Measurements from ENCODE around the gene ALPK1.

The ALPK1 gene

GRCh38 chr4:112296949-112297880 is at the start of gene ALPK1:
Gene ALPK1, plus strand, starts transcription at chr4:112297369.
- H3K9ac ChIP-seq (ENCODE audit: low read depth, low read length) = no peak within 1 kb of the TSS
- H3K4me1 ChIP-seq (ENCODE audit: control insufficient read depth, insufficient read depth, low read length) = no peaks in the 10 kb centered on the region
- H3K9me3 ChIP-seq (ENCODE audit: control insufficient read depth, insufficient read depth, low read length) = no peaks in the 10 kb centered on the region
- no peaks in the 10 kb centered on the region for H3K36me3 ChIP-seq (ENCODE audit: control insufficient read depth, insufficient read depth, low read length)
- H3K4me3 ChIP-seq (ENCODE audit: low read depth, low read length) = no peak within 1 kb of the TSS
- H3K27me3 ChIP-seq (ENCODE audit: control insufficient read depth, insufficient read depth, low read length) = no peaks in the 10 kb centered on the region

GRCh38 chr4:112251019-112251643 is 46.0 kb upstream of the ALPK1 start:
- Histone ChIP-seq H3K36me3 (ENCODE audit: control insufficient read depth, insufficient read depth, low read length) (no peaks in the 10 kb centered on the region), H3K4me3 (ENCODE audit: low read depth, low read length) (no peak overlapping the region)

DNA sequence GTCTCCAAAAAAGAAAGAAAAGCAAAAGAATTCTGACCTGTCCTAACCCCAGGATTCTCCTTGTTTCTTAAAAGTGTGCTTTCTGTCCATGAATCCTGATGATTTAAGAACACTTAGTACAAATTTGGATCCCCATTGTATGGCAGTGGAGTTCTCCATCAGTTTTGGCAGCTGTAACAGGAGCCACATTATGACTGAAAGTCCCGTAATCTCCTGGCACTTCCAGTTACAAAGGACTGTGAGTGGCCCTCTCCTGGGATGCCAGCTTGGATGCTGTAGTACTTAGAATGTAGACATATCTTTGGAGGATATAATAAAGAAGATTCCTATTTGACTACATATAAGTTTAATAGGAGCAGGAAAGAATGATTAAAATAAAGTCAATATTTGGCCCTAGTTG is 44.9 kb upstream of the ALPK1 start:
- H3K27me3 ChIP-seq (ENCODE audit: control insufficient read depth, insufficient read depth, low read length) = no peaks in the 10 kb centered on the region
- H3K9me3 ChIP-seq (ENCODE audit: control insufficient read depth, insufficient read depth, low read length) = no peaks in the 10 kb centered on the region
- peaks cover 4% of the 10 kb centered on the region for H3K4me1 ChIP-seq (ENCODE audit: control insufficient read depth, insufficient read depth, low read length)
- no peak overlapping the region for H3K4me3 ChIP-seq (ENCODE audit: low read depth, low read length)
- H3K36me3 ChIP-seq (ENCODE audit: control insufficient read depth, insufficient read depth, low read length) = no peaks in the 10 kb centered on the region
- no peak overlapping the region for H3K9ac ChIP-seq (ENCODE audit: low read depth, low read length)

More at GRCh38 chr4:112251019-112251643, 46.0 kb upstream of the ALPK1 start:
- H3K9ac ChIP-seq (ENCODE audit: low read depth, low read length) = no peak overlapping the region
- no peaks in the 10 kb centered on the region for H3K27me3 ChIP-seq (ENCODE audit: control insufficient read depth, insufficient read depth, low read length)
- peaks cover 9% of the 10 kb centered on the region for H3K4me1 ChIP-seq (ENCODE audit: control insufficient read depth, insufficient read depth, low read length)
- H3K9me3 ChIP-seq (ENCODE audit: control insufficient read depth, insufficient read depth, low read length) = no peaks in the 10 kb centered on the region

DNA sequence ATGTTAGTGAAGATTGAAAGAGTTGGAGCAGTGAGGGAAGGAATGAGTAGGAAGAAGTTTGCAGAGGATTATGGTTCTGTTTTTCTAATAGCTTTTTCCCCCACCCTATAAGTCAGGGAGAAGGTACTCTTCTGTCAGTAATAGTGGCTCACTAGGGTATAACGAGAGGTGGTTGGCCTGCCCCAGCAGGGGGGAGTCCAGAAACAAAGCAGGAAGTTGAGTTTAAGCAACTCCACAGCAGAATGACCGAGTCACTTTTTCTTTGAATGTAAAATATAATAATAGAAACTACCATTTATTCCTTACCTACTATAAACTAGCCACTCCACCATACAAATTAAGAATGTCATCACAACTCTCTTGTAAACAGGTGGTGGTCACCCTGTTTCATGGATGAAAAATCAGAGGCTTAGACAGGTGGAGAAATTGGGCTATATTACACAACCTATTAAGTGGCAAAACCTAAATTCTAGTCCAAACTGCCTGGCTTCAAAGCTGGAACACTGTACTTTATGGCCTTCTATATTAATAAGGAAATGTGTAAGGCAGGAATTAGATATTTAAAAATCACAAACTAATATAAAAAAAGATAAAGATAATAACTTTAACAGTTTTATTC is 43.7 kb upstream of the ALPK1 start:
- no peaks in the 10 kb centered on the region for H3K27me3 ChIP-seq (ENCODE audit: control insufficient read depth, insufficient read depth, low read length)
- no peaks in the 10 kb centered on the region for H3K36me3 ChIP-seq (ENCODE audit: control insufficient read depth, insufficient read depth, low read length)
- no peaks in the 10 kb centered on the region for H3K9me3 ChIP-seq (ENCODE audit: control insufficient read depth, insufficient read depth, low read length)
- no peak overlapping the region for H3K4me3 ChIP-seq (ENCODE audit: low read depth, low read length)
- H3K4me1 ChIP-seq (ENCODE audit: control insufficient read depth, insufficient read depth, low read length) = peaks cover 4% of the 10 kb centered on the region
- no peak overlapping the region for H3K9ac ChIP-seq (ENCODE audit: low read depth, low read length)

DNA sequence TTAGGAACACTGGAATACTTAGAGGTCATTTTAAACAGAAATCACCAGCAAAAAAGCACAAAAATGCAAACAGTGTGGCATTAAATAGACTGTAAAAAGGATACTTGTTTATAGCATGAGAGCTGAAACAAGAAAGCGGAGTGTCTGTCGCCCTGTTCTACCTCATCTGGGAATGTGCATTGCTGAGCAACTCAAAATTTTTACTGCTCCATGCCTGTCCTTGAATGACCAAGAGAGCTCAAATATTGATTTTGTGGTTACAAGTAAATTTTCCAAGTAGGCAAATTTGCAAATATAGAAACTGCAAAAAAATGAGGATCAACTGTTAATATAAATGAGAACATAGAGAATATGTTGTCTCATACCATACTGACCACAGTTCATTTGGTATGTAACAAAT is 40.1 kb upstream of the ALPK1 start:
- Histone ChIP-seq H3K9me3 (ENCODE audit: control insufficient read depth, insufficient read depth, low read length) (no peaks in the 10 kb centered on the region), H3K4me3 (ENCODE audit: low read depth, low read length) (no peak overlapping the region), H3K9ac (ENCODE audit: low read depth, low read length) (no peak overlapping the region), H3K36me3 (ENCODE audit: control insufficient read depth, insufficient read depth, low read length) (no peaks in the 10 kb centered on the region), H3K4me1 (ENCODE audit: control insufficient read depth, insufficient read depth, low read length) (peaks cover 4% of the 10 kb centered on the region), H3K27me3 (ENCODE audit: control insufficient read depth, insufficient read depth, low read length) (no peaks in the 10 kb centered on the region)

DNA sequence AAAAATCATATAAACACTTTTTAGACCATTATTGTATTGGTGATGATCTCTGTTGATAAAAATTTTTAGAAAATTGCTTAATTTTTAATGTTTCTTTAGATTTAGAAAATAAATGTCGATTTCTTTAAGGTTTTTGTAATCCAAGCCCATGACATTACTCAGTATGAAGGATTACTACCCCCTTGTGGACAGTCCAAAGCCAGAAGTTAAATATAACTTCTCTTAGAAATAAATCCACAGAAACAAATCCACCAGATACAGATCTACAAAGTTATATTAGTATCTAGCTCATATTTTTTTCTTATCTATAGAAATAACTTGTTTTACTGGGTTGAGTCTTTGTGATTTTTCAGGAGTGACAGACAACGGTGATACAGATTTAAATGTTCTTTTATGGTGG is 30.3 kb upstream of the ALPK1 start:
- H3K9ac ChIP-seq (ENCODE audit: low read depth, low read length) = no peak overlapping the region
- peaks cover 10% of the 10 kb centered on the region for H3K4me1 ChIP-seq (ENCODE audit: control insufficient read depth, insufficient read depth, low read length)
- no peaks in the 10 kb centered on the region for H3K36me3 ChIP-seq (ENCODE audit: control insufficient read depth, insufficient read depth, low read length)
- H3K9me3 ChIP-seq (ENCODE audit: control insufficient read depth, insufficient read depth, low read length) = no peaks in the 10 kb centered on the region
- H3K27me3 ChIP-seq (ENCODE audit: control insufficient read depth, insufficient read depth, low read length) = no peaks in the 10 kb centered on the region
- H3K4me3 ChIP-seq (ENCODE audit: low read depth, low read length) = no peak overlapping the region

GRCh38 chr4:112270051-112270450 is 27.1 kb upstream of the ALPK1 start:
- H3K27me3 ChIP-seq (ENCODE audit: control insufficient read depth, insufficient read depth, low read length) = no peaks in the 10 kb centered on the region
- no peak overlapping the region for H3K9ac ChIP-seq (ENCODE audit: low read depth, low read length)
- no peaks in the 10 kb centered on the region for H3K36me3 ChIP-seq (ENCODE audit: control insufficient read depth, insufficient read depth, low read length)
- no peak overlapping the region for H3K4me3 ChIP-seq (ENCODE audit: low read depth, low read length)
- peaks cover 11% of the 10 kb centered on the region for H3K4me1 ChIP-seq (ENCODE audit: control insufficient read depth, insufficient read depth, low read length)
- peaks cover 5% of the 10 kb centered on the region for H3K9me3 ChIP-seq (ENCODE audit: control insufficient read depth, insufficient read depth, low read length)

GRCh38 chr4:112270640-112271421 is 26.3 kb upstream of the ALPK1 start:
- H3K9ac ChIP-seq (ENCODE audit: low read depth, low read length) = no peak overlapping the region
- H3K9me3 ChIP-seq (ENCODE audit: control insufficient read depth, insufficient read depth, low read length) = peaks cover 5% of the 10 kb centered on the region
- no peaks in the 10 kb centered on the region for H3K27me3 ChIP-seq (ENCODE audit: control insufficient read depth, insufficient read depth, low read length)
- no peak overlapping the region for H3K4me3 ChIP-seq (ENCODE audit: low read depth, low read length)
- no peaks in the 10 kb centered on the region for H3K36me3 ChIP-seq (ENCODE audit: control insufficient read depth, insufficient read depth, low read length)
- H3K4me1 ChIP-seq (ENCODE audit: control insufficient read depth, insufficient read depth, low read length) = peaks cover 11% of the 10 kb centered on the region

GRCh38 chr4:112272292-112272691 is 24.9 kb upstream of the ALPK1 start:
- peaks cover 5% of the 10 kb centered on the region for H3K9me3 ChIP-seq (ENCODE audit: control insufficient read depth, insufficient read depth, low read length)
- H3K36me3 ChIP-seq (ENCODE audit: control insufficient read depth, insufficient read depth, low read length) = no peaks in the 10 kb centered on the region
- no peaks in the 10 kb centered on the region for H3K27me3 ChIP-seq (ENCODE audit: control insufficient read depth, insufficient read depth, low read length)
- H3K4me1 ChIP-seq (ENCODE audit: control insufficient read depth, insufficient read depth, low read length) = peaks cover 11% of the 10 kb centered on the region
- H3K4me3 ChIP-seq (ENCODE audit: low read depth, low read length) = no peak overlapping the region
- H3K9ac ChIP-seq (ENCODE audit: low read depth, low read length) = no peak overlapping the region

- H3K9ac ChIP-seq (ENCODE audit: low read depth, low read length) = no peak overlapping the region
- peaks cover 11% of the 10 kb centered on the region for H3K4me1 ChIP-seq (ENCODE audit: control insufficient read depth, insufficient read depth, low read length)
- H3K9me3 ChIP-seq (ENCODE audit: control insufficient read depth, insufficient read depth, low read length) = peaks cover 5% of the 10 kb centered on the region
- no peak overlapping the region for H3K4me3 ChIP-seq (ENCODE audit: low read depth, low read length)
- H3K36me3 ChIP-seq (ENCODE audit: control insufficient read depth, insufficient read depth, low read length) = no peaks in the 10 kb centered on the region
- H3K27me3 ChIP-seq (ENCODE audit: control insufficient read depth, insufficient read depth, low read length) = no peaks in the 10 kb centered on the region
Measured at GRCh38 chr4:112274959-112275358, 22.2 kb upstream of the ALPK1 start.

GRCh38 chr4:112276113-112276512 is 21.1 kb upstream of the ALPK1 start:
- no peaks in the 10 kb centered on the region for H3K27me3 ChIP-seq (ENCODE audit: control insufficient read depth, insufficient read depth, low read length)
- H3K36me3 ChIP-seq (ENCODE audit: control insufficient read depth, insufficient read depth, low read length) = no peaks in the 10 kb centered on the region
- peaks cover 5% of the 10 kb centered on the region for H3K9me3 ChIP-seq (ENCODE audit: control insufficient read depth, insufficient read depth, low read length)
- no peak overlapping the region for H3K4me3 ChIP-seq (ENCODE audit: low read depth, low read length)
- H3K9ac ChIP-seq (ENCODE audit: low read depth, low read length) = no peak overlapping the region
- peaks cover 6% of the 10 kb centered on the region for H3K4me1 ChIP-seq (ENCODE audit: control insufficient read depth, insufficient read depth, low read length)

Data from iPS-15b (cell line).